GM19035 (cell line): Measurements from ENCODE around the gene CEND1.

Source experiments
- ATAC-seq: cut with Tn5 transposase; IDR thresholded peaks from one replicate; pipeline ENCODE4 v1.9.1; 2021; ENCODE audit not compliant: unreplicated experiment

The CEND1 gene

DNA sequence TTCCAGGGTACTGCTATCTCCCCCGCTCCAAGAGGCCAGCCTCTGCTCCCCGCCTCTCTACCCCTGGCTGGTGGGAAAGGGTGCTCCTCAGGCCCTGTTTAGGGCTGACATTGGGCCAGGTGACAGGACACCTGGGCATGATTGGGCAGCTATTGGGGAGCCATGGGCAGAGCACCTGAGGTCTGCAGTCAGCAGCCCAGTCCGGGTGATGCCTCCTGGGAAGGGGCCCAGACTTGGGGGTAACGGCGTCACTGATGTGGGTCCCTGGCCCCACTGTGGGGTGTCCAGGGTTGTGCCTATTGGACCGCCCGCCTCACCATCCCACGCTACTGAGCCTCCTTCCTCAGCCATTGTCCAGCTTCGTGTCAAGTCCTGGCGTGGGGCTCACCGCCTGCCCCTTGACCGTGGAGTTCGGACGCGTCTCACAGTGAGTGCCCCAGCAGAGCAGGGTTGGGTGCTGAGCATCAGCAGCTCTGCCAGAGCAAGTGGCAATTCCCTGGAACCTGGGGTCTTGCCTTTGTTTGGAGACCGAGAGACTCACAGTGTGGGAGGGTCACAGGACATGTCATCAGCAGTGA lies 9.8 kb downstream of the CEND1 start:
- ATAC-seq: no peak

DNA sequence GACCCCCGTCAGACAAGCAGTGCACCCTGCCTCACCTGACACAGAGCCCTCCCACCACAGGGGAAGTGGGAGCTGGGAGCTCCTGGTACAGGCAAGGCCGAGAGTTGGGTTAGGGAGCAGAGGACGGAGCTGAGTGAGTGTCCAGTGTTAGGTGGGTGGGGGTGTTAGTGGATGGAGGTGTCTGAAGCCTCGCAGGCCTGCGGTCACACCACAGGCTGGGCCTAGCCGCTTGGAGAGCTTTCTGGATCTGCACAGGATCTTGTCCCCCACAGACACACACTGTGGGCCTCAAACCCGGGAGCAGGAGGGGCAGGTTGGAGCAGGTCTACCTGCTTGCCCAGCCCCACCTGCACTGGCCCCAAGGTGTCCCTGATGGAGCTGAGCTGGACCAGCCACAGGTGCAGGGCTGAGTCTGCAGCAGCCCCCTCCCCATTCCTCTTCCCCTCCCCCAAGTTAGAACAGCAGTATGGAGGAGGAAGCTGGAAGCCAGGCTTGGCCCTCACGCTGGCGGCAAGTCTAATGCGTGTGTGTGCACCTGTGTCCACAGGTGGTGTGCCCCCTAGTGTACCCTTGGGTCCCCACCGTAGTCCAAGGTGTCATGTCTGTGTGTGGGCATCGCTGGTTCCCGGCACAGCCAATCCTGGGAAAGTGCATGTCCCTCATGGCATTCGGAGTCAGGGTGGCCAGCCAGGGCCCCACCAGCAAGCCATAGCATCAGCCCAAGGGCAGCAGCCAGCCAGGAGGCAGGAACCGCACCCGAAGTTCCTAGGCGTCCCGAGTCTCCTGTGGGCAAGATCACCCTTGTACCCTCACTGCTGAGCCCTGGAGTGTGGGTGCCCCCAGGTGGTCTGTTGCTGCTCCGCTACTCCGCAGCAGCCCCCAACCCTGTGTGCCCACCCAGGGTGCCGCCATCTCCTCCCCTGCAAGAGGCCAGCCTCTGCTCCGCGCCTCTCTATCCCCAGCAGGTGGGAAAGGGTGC lies 10.6 kb downstream of the CEND1 start:
- no peak for ATAC-seq

DNA sequence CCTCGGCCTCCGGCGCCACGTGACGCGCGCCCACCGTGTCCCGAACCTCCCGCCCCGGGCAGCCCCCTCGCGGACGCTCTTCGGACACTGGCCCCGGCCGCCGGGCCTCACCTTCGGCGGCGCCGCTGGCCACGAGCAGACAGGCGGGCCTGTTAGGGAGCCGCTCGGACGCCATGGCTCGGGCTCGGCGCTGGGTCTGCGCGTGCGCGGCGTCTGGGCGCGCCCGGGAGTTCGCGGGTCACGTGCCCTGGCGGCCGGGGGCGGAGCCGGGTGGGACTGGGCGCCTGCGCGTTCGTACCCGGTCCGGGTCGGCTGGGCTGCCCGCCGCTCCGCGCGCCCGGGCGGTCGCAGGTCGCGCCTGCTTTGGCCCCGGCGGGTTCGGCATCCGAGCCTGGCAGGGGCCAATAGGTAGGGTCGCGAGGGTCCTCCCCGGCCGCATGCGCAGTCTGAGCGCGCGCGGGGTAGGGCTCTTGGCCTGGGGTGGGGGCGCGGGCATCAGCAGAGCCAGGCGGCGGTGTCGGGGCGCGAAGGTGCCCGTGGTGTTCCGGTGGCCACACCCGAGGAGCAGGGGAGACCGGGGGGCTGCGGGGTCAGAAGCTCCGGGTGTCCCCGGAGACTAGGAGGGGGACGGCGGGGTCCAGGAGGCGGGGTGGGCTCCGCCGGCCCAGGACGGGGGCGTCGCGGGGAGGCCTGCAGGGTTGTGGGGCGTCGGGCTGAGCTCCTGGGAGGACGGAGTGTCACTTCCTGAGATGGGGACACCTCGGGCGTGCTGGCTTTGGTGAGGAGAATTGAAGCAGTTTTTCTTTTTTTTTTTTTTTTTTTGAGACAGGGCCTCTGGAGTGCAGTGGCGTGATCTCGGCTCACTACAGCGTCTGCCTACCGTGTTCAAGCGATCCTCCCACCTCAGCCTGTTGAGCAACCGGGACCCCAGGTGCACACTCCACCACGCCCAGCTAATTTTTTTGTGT lies 12.3 kb downstream of the CEND1 start, which contains the start of gene GATD1:
GATD1 (minus strand) TSS at position 200 of the 968 bp plus-strand sequence; CDS start at position 175, 25 bp downstream.
- peak; percentile 83 for ATAC-seq

DNA sequence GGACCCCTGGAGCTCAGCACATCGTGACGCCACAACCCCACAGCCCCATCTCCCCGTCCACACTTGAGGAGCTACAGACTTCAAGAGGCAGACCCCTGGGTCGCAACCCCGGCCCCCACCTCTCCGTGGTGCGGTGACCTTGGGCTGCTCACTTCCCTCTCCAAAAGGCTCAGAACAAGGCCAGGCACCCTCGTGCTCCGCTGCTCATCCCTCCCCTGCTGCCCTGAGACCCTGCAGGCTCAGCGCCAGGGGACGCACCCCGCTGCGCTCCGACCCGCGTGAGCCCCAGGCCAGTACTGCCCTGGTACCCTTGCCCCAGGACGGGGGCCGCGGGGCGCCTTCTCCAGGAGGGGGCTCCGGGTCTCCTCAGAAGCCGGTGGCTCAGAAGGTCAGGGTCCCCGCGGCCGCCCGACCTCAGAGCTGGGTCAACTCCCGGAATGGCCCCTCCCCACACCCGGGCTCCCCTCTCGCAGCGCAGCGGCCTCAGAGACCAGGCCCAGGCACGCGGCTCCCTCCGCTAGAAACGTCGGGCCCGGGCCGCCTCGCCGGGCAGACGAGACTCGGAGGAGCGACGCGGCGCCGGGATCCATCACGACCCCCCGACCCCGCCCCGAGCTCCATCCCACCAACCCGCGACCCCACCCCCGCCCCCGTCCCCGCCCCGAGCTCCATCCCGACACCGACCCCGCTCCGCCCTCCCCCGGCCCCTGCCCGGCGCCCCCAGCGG lies 13.2 kb downstream of the CEND1 start:
- ATAC-seq: peak; percentile 35

DNA sequence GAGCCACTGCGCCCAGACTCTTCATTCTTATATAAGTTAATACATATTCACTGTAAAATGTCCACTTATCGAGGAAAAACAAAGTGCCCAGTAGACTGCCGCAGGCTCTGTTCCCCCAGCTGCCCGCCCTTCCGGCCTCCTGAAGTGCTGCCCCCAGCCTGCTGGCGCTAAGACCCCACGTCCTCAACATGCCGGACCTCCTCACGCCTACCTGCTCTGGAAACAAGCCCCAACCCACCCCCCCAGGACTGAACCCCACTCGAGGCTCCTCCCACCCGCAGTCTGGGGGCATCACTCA lies 13.7 kb downstream of the CEND1 start:
- no peak for ATAC-seq

DNA sequence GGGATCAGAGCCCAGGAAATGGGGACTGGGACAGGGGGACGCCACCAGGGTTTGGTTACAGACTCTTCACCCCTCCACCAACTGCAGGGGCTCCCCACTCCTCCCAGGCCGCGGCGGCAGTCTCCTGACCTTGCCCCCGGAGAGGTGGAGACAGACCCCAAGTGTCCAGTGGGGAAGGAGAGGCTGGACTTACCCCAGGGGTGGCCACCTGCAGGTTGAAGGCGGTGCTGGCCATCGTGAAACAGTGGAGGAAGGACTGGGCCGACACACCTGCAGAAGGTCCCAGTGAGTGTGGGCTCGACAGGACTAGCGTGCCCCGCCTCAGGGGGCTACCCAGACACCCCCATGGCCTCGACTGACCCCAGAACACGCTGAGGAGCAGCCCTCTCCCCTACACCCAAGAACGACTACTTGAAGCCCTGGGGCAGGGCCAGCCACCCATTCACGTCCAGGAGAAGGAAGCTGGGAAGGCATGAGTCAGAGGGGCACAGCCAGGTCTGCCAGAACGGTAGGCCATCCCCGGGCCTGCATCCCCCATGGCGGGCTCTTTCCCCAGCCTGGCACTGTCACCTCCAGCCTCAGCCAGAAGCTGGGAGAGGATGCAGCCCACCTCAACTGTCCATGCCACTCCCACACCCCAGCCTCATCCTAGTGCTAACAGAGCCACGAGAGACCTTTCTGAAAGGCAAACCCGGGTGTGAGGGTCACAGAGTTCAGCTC lies 14.9 kb downstream of the CEND1 start:
- no peak for ATAC-seq

DNA sequence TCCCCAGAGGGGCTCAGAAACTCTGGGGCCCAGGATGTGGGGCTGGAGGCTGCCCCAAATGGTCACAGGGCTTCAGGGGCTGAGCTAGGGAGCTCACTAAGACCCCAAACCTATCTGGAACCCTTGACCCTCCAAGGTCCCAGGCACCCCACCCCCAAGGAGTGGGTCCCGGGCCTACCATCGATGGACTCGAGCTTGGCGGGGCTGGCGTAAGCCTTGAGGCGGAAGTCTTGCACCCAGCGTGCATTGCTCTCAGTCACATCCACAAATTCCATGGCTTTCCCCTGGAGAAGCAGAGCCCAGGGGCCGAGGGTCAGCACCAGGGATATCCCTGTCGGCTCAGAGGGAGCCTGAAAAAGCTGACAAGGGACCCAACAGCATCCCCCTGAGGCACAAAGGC lies 16.1 kb downstream of the CEND1 start:
- no peak for ATAC-seq

DNA sequence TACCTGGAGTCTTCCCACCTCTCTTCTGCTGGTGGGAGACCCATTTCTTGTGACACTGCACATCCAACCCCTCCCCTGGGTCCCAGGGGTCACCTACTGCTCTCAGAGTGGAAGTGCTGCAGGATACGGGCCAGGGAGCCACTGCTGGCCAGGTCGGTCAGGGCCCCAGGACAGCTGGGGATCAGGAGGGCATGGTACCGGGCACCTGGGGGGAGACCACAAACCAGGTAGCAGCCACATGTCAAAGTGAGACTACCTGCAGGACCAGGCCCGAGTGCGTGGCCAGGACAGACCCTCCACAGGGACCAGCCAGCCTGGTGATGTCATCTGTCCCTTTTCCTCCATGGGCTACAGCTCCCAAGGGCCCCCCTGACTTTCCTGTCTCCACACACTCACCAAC lies 16.5 kb downstream of the CEND1 start:
- ATAC-seq: no peak

DNA sequence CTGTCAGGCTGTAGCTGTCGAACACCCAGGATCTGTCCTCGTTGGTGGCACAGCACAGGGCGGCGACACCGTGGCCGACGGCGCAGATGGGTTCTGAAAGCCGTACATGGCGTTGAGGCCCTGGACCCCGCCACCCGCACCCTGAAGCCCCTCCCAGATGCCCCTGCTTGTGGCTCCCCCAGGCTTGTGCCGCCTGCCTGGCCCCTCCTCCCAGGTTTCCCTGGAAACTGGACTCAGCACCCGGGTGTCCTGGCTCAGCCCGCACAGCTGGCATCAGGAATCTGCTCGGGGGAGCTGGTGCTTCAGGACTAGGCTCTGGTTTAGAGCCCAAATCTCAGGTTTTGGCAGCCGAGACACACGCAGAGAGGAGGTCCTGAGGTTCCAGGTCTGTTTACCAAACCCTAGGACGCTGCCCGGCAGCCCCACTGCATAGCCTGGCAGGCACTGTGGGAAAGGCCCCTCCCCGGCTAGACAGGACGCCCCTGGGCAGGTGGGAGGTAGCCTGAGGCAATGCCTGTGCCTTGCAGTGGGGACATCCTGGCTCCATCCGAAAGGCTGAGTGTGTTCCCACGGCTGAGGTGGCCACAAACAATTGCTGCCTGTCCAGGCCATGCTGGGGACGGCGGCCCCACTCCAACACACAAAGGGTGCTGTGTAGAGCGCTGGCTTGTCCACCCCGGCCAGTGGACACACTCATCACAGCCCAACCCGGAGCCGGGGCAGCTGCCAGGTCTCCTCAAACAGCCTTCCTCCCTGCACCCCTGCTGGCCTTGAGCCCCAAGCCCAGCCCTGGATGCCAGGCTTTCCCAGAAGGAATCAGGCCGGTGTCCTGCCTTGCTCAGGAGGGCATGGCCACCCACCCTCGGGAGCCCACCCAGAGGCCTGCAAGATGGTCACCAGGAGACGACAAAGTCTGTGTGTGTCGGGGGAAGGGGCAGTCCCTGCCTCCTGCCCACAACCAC lies 17.2 kb downstream of the CEND1 start:
- ATAC-seq: no peak

DNA sequence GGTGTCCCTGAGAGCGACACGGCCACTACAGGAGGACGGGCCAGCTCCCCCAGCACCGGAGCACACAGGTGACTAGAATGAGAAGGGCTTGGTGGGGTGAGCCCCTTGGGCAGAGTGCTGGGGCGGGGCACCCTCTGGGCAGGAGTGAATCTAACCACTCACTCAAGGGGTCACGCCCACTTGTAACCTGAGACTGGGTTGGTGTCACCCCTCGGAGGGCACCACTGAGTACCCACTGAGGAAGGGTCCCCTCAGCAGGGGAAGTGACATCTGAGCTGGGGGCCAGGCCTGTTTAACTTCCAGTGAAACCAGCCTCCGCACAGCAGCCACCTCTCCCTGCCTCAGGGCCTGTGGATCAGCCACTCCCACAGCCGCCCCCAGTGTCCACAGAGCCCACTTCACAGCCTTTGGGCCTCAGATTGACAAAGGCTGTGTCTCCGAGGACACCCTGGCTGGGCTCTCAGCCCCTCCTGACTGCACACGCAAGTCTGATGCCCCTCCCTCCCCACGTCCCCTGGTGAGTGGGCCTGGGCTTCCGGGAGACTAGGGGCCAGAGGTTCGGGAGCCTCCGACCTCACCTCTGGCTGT lies 18.2 kb downstream of the CEND1 start:
- no peak for ATAC-seq

DNA sequence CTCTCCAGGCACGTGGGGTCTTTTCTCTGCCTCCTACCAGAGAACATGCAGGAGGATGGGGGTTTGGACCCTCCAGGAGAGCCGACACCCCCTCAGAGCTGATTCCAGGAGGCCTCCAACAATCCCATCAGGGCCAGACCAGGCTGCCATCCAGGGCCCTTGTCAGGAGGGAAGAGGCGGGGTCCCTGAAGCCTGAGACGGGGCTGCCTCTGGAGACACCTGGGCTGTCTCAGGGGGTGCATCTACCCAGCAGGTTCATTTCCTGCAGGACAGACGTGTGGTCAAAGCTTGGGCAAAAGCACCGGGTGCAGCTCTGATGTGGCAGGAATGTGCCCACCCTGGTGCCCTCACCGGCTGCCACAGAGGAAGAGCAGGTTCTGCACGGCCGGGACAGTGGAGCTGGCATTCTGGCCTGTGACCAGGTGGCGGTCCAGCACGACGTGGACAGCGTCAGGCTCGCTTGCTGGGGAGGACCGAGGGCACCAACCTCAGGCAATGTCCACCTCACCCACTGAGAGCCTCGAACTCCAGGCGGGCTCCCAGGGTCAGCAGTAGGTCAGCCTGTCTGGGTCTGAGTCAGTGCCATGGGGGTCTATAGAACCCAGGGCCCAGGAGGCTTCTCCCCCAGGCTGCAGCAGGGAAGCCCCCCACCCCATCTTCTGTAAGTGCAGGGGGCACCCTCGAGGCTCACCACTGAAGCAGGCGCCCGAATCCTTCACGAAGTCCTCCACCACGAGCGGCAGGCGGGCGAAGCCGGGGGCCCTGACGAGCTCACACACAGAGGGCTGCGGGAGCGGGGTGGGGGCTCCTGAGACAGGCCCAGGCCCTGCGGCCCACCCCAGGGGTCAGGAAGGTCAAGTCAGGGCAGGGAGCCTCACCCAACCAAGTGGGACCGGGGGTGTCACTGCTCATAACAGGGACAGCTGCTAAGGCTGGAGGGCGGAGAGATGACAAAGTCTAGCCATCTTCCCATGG lies 19.0 kb downstream of the CEND1 start:
- ATAC-seq: no peak

DNA sequence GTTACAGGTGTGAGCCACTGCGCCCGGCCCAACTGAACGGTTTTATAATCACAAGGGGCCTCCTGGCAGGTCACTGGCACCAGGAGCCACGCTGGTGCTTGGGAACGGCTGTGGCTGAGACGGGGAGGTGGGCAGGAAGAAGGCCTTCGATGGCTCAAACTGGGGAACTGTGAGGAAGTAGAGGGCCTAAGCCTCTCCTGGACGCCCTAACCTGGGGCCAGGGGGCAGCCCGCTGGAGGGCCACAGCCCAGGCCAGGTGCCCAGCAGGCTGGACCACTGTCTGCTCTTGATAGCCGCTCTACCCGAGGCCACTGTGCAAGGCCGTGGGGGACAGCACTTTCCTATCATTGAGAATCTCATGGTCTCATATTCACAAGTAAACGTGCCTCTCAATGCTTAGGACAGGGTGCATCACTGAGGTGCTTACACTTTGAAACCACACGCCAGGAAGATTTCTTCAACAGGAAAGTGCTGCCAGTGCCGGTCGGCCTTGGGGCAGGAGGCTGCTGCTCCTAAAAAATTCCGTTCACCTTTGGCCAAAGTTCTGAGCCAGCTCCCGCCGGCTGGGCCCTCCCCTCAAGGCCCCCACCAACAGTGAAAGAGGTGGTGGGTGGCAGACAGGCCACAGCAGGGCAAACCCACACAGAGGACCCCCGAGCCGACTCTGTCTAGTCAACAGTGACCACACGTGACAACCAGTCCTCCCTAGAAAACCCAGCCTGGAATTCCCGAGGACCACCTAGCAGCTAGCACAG lies 19.8 kb downstream of the CEND1 start:
- no peak for ATAC-seq

DNA sequence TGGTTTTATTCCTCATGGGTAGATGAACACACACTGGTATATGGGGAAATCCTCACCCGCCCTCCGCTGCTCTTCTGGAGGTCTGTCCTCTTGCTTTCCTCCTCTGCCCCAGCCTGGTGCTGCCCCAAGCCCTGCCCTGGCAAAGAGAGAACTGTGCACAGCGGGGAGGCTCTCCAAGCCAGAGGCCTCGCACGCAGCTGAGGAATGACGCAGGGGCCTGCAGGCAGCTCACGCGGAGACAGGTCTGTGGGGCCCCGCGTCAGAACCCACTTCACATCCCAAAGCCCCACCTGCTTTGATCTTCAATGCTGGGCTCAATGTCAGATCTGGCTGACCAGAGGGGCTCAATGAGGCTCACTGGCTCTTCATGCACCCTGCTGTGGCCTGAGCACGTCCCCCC lies 22.7 kb downstream of the CEND1 start:
- no peak for ATAC-seq

DNA sequence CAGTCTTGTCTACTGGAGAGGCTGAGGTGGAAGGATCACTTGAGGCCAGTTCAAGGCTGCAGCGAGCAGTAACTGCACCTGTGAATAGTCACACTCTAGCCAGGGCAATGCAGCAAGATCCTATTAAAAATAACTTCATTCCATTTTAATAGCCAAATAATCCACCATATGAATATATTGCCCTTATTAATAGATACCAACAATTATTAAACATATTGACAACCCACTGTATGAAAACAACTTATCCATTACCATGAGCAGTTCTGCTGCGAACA lies 23.0 kb downstream of the CEND1 start:
- ATAC-seq: no peak

DNA sequence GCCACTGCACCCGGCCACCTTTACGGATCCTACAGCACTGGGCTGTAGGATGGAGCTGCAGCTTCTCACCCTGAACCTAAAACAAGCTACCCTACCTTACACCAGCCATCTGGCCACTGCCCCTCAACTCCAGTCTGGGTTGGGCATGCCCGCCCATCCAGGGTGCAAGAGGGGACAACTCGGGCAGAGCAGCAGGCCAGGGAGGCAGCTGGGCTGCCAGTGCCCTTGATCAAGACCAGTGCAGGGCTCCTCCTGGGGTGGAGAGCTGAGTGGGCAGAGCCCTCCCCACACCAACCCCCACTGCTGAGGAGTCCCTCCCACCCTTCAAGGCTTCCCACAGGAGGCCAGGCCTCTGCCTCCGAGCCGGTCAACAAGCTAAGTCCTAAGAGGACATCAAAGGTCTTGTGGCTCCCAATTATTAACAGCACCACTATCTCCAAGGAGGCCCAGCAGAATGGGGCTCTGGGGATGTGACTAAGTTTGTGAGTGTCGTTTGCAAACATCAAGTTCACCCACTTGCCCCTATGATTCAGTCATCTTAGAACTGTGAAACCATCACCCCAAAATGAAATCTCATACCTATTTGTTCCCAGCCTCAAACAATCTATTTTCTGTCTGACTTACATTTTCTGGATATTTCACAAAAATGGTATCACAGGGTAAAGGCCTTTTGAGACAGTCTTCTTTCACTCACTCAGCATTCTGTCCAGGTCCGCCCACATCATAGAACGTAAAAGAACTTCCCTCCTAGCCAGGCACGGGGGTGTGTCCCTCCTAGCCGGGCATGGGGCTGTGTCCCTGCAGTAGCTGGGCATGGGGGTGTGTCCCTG lies 23.6 kb downstream of the CEND1 start:
- ATAC-seq: no peak

DNA sequence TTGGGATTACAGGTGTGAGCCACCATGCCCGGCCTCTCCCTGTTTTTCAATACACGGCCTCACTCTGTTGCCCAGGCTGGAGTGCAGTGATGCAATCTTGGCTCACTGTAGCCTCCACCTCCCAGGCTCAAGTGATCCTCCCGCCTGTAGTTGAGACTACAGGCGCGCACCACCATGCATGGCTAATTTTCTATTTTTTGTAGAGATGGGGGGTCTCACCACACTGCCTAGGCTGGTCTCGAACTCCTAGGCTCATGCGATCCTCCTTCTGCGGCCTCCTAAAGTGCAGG lies 24.1 kb downstream of the CEND1 start:
- no peak for ATAC-seq
